HG03521 (cell line): ENCODE data around the gene HAND1.

Experiments
- ATAC-seq: cut with Tn5 transposase; IDR thresholded peaks from one replicate; pipeline ENCODE4 v1.9.1; 2021; ENCODE audit warnings: mild to moderate bottlenecking, moderate library complexity; ENCODE audit not compliant: unreplicated experiment

HAND1 gene

GRCh38 chr5:154506049-154506715 lies 28.2 kb upstream of the HAND1 start:
- ATAC-seq = no peak

- no peak for ATAC-seq
Observed at GRCh38 chr5:154505567-154505966, 27.5 kb upstream of the HAND1 start.

GRCh38 chr5:154503698-154504039 lies 25.6 kb upstream of the HAND1 start:
- no peak for ATAC-seq

GRCh38 chr5:154502180-154502579 lies 24.2 kb upstream of the HAND1 start:
- no peak for ATAC-seq

- no peak for ATAC-seq
Observed at GRCh38 chr5:154501566-154501965, 23.5 kb upstream of the HAND1 start.

- ATAC-seq = no peak
Observed at GRCh38 chr5:154498994-154499393, 21.0 kb upstream of the HAND1 start.

GRCh38 chr5:154498591-154498990 lies 20.6 kb upstream of the HAND1 start:
- ATAC-seq = no peak

GRCh38 chr5:154494036-154494435 lies 16.0 kb upstream of the HAND1 start:
- no peak for ATAC-seq

GRCh38 chr5:154493274-154493673 lies 15.2 kb upstream of the HAND1 start:
- ATAC-seq = no peak

GRCh38 chr5:154491941-154492340 lies 13.9 kb upstream of the HAND1 start:
- no peak for ATAC-seq

- ATAC-seq = peak; percentile 97
Observed at GRCh38 chr5:154487541-154487940, 9.5 kb upstream of the HAND1 start.

GRCh38 chr5:154486427-154486866 lies 8.4 kb upstream of the HAND1 start:
- no peak for ATAC-seq

GRCh38 chr5:154485850-154486426 lies 7.9 kb upstream of the HAND1 start:
- no peak for ATAC-seq

- ATAC-seq = no peak
Observed at GRCh38 chr5:154485096-154485491, 7.1 kb upstream of the HAND1 start.

- ATAC-seq = no peak
Observed at GRCh38 chr5:154484393-154485095, 6.5 kb upstream of the HAND1 start.

GRCh38 chr5:154483654-154484392 lies 5.8 kb upstream of the HAND1 start:
- ATAC-seq = no peak

GRCh38 chr5:154482528-154483449 lies 4.8 kb upstream of the HAND1 start:
- ATAC-seq = no peak

- ATAC-seq = no peak
Observed at GRCh38 chr5:154481584-154482381, 3.8 kb upstream of the HAND1 start.

- ATAC-seq = no peak
Observed at GRCh38 chr5:154480847-154481246, 2.8 kb upstream of the HAND1 start.
